DLD1 (cell line): ENCODE measurements around the gene SPATA6L.

Experiments used
- in situ Hi-C: cut with HindIII; loops from 2 replicates; pipeline ENCODE4 v1.10.0; 2017; ENCODE audit warnings: low sequenced_read_pairs

Gene SPATA6L

GRCh38 chr9:4590430-4591122 is 75.7 kb downstream of the SPATA6L start:
- in situ Hi-C loops: no loop called here

- in situ Hi-C loops: no loop called here
Observed at GRCh38 chr9:4588721-4589120, 77.6 kb downstream of the SPATA6L start.

GRCh38 chr9:4585135-4585534 is 81.1 kb downstream of the SPATA6L start:
- in situ Hi-C loops: no loop called here

GRCh38 chr9:4584636-4585035 is 81.6 kb downstream of the SPATA6L start:
- in situ Hi-C loops: no loop called here

- in situ Hi-C loops: no loop called here
Observed at GRCh38 chr9:4583001-4583400, 83.3 kb downstream of the SPATA6L start.

- in situ Hi-C loops: no loop called here
Observed at GRCh38 chr9:4581861-4582565, 84.3 kb downstream of the SPATA6L start.

- in situ Hi-C loops: no loop called here
Observed at GRCh38 chr9:4581035-4581760, 85.1 kb downstream of the SPATA6L start.

- in situ Hi-C loops: no loop called here
Observed at GRCh38 chr9:4579001-4579400, 87.3 kb downstream of the SPATA6L start.

- in situ Hi-C loops: no loop called here
Observed at GRCh38 chr9:4576448-4576847, 89.8 kb downstream of the SPATA6L start.

- in situ Hi-C loops: no loop called here
Observed at GRCh38 chr9:4575997-4576396, 90.3 kb downstream of the SPATA6L start.

- in situ Hi-C loops: no loop called here
Observed at GRCh38 chr9:4574657-4575243, 91.5 kb downstream of the SPATA6L start.

GRCh38 chr9:4573634-4574389 is 92.5 kb downstream of the SPATA6L start:
- in situ Hi-C loops: no loop called here

- in situ Hi-C loops: no loop called here
Observed at GRCh38 chr9:4573176-4573575, 93.1 kb downstream of the SPATA6L start.

- in situ Hi-C loops: no loop called here
Observed at GRCh38 chr9:4572184-4572826, 94.0 kb downstream of the SPATA6L start.

- in situ Hi-C loops: no loop called here
Observed at GRCh38 chr9:4569101-4569500, 97.2 kb downstream of the SPATA6L start.

GRCh38 chr9:4567601-4568000 is 98.7 kb downstream of the SPATA6L start:
- in situ Hi-C loops: no loop called here

GRCh38 chr9:4566806-4567205 is 99.5 kb downstream of the SPATA6L start:
- in situ Hi-C loops: no loop called here

- in situ Hi-C loops: no loop called here
Observed at GRCh38 chr9:4563105-4563504, 103.2 kb downstream of the SPATA6L start.

GRCh38 chr9:4559261-4560182 is 106.8 kb downstream of the SPATA6L start:
- in situ Hi-C loops: no loop called here
